KG1 (cell line): Measurements from ENCODE around the gene HOXC10.

ENCODE experiments used
- DNase-seq: peaks from one replicate; lab custom pipeline; 2025; lab: John Stamatoyannopoulos, UW

HOXC10 gene

DNA sequence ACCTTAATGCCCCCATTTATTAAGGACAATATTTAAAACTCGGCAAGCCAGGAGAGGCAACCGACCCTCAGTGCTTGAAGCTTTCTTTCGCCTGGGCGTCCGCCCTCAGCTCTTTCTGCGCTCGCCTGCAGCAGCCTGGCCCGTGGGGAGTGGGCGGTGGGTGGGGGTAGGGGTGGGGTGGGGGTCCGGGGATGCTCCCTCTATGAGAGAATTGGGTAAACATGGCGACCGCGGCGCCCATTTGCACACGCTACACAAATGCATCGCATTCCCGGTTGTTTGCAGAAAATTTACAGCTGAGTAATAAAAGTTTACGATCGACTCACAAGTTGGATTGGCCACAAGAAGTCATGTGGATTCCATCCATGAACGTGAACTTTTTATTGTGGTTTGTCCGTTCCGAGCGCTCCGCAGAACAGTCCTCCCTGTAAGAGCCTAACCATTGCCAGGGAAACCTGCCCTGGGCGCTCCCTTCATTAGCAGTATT, 31.6 kb downstream of the HOXC10 start:
- no peak for DNase-seq

DNA sequence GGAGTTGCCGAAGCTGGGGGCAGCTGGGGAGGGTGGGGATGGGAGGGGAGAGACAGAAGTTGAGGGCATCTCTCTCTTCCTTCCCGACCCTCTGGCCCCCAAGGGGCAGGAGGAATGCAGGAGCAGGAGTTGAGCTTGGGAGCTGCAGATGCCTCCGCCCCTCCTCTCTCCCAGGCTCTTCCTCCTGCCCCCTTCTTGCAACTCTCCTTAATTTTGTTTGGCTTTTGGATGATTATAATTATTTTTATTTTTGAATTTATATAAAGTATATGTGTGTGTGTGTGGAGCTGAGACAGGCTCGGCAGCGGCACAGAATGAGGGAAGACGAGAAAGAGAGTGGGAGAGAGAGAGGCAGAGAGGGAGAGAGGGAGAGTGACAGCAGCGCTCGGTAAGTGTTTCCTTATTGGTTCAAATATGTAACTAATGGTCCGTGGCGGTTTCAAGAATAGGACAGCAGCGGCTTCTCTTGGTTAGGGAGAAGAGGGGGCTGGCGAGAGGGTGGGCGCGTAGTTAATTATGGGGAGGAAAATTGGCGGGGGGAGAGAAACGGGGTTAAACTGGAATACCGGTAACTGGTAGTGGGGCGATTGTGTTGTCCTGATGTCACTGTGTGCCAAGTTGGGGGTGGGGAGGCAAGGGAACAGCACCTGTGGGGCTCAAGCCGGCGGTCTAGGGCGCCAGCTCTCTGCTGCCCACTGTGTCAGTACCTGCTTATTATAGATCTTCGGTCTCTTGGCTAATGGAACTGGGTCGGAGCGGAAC, 32.3 kb downstream of the HOXC10 start:
- DNase-seq = no peak

DNA sequence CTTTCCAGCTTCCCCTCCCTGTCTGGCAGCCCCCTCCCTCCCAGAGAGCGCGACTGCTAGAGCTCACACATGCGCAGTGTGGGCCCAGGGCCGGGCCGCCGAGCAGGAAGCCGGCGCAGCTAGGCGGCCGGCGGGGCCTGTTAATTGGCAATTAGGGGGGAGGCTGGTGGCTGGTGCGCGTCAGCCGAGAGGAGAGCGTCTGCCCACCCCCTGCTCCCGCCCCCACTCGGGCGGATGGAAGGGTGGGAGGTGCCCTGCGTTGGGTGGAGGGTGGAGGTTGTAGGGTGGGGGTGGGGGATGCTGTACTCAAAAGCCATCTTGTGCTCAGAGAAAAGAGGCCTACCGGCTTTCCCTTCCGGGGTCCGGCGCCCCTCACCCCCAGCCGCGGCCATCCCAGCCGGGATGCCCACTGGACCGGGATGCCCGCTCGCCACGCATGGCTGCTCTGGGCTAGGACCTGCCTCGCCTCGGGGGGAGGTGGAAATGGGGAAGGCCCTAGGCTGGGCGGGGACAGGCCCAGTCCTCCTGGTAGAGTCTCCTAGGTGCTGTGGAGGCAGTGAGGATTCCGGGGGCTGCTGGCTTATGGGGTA, 33.0 kb downstream of the HOXC10 start:
- DNase-seq = no peak

DNA sequence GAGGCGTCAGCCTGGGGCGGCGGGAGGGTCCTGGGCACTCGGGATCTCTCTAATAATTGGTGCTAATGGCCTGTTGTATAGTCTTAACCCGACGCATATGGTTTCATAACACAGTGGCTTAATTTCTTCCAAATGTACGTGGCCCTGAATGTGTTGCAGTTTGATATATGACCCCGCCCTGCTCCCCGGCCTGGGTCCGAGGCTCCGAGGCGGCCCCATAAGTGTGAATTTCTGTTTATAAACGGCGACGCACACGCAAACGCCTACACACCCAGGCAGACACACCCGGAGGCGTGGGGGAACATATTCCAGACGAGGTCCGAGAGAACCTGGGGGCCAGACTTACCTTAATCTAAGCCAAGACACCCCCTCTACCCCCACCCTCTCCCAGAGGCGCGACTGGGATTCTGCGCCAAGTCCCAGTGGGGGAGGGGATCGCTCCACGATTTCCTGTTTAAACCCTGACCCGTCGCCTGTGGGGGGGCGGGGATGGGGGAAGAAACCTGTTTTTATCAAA, 33.6 kb downstream of the HOXC10 start:
- no peak for DNase-seq

DNA sequence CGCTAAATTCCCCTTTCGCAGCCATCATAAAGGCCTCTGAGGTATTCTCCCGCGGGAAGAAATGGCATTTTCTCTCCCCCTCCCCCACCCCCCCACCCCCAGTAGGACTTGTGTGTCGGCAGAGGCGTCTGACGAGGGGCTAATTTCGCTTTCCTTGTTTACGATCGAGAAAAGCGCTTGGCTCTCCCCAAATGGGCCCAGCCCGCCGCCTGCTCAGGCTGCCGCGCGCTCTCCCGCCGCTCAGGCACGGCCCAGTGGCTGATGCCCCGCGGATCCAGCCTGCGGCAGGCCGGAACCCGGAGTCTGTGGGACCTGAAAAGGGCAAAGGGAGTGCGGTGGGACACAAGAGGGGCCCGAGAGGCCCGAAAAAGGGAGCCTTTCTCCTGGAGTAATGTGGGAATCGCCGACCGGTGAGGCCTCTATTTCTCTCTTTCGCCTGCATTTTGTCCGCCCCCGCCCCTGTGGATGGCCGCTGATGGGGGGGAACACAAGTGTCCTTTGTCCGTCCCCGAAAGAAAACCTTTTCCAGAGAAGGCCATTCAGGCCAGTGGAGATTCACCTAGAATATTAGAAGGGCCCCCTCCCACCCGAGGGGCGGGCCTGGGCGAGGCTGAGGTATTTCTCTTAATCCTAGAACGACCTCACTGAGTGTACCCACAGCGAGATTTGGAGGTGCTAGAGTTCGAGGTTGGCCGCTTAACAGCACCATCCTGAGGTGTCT, 34.3 kb downstream of the HOXC10 start:
- DNase-seq = no peak

DNA sequence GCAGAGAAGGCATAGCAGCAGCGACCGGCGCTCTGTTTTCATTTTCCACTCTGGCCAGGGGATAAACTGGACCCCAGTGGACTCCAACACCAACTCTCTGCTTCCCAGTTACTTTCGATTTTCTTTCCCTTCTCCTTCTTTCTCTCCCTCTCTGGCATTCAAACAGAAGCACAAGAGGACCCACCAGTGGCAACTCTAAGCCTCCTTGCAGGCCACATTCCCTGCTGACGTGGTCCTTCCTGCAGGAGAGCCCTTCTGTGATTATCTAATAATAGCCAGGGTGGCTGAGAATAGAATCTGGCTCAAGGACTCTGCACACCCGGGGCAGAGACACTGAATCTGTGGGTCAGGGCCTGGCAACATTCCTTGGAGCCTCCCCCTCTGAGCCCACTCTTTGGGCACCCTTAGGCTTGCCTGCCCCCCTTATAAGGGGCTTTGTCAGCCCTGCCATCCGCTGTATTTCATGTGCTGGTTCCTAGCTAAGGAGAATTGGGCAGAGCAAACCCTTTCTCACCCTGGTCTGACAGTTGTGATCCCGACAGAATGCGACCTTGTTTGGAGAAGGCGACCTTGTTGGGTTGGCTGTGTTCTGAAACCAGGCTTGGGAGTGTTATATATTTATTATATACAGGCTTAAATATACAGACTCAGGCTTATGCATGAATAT, 35.1 kb downstream of the HOXC10 start:
- no peak for DNase-seq

DNA sequence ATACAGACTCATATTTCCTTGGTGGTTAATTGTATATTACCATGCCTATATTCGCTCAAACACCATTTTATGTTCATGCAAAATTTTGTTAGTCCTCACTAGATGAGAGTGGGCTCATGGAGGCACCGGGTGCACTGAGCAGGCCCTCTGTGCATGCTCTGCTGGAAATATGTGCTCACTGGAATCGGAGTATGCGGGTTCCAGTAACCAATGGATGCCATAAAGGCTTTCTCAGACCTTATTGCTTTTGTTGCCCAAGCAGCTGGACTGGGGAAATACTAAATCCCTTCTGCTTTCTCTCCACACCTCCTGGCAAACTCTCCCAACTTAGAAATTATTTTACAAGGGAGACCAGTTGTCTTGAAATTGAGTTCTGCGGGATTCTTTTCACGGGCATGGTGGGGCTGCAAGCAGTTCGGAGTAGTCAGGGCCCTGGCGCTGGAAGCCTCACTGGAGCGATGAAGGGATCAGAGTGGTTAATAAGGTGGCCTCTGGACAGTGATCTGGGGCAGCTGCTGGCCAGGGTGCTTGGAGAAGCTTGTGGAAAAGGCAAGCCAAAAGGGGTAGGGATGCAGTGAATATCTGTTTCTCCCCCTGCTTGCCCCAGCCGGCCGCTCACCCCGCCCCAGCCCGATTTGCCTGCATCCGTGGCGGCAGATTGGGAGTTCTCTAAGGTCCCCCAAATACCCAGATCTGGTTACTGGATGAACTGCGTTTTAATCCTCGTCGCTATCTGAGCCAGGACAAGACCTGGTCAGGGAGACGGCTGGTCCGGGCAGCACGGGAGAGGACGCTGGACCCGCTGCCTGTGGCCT, 35.9 kb downstream of the HOXC10 start:
- DNase-seq = no peak

DNA sequence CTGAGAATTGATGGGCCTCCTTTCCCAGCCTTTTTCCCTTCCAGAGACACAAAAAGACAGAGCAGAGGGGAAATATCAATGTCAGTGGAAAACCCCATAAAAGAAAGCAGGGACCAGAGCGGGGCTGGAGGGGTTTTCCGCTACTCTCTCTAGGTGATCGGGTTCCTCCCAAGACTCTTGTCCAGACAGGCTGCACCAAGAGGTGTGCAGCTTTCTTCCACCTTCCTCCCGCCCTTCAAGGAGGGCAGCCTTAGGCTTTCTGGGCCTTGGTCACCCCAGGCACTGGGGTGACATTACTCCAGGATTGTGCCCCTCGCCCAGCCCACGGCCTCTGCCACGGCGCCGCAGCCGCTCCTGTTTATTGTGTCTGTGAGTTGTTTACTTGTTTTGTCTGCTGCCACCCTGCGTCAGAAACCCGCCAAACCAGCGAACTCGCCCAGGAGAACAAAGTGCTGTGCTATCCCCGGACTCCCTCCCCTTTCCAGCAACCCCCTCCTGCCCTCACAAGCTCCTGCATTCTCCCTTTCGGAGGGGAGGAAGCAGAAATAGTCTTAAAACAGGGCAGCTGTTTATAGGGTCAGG, 36.6 kb downstream of the HOXC10 start:
- DNase-seq = no peak

DNA sequence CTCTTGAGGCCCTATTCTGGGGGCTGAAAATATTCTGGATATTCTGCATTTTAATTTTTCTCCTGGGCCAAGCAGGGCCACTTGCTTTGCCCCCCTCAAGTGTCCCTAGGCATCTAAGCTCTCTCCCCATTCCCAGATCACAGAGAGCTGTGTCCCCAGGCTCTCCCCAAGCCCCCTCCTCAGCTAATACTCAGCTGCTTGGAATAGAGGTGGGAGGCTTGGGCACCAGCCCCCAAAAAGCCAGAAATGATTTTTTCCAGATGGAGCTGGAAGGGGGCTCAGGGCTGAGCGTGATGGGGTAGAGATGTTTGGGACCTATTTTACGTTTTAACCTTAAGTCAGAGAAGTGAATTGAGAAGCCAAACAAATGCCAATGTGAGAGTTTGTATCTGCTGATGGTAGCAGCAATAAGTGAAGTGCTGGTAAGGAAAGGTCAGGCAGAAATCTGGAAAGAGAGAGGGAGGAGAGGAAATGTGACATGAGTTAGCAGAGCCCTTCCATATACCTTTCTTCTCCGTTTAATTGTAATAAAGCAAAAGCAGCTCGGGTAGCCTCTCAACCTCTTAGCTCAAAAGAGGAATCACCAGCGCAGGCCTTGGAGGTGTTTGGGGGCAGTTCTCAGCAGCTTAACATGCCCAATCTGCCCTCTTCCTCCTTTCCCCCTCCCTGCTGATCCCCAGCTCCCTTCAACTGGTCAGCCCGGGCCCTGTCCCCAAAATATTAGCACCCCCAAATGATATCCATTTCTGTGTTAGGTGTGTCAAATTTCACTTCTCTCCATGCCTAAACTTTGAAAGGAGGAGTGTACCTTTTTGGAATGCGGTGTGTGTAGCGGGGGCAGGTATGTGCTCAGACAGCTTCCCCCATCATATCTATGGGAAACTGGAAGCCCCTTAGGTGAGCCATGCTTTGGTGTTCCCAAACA, 38.3 kb downstream of the HOXC10 start:
- DNase-seq = no peak

DNA sequence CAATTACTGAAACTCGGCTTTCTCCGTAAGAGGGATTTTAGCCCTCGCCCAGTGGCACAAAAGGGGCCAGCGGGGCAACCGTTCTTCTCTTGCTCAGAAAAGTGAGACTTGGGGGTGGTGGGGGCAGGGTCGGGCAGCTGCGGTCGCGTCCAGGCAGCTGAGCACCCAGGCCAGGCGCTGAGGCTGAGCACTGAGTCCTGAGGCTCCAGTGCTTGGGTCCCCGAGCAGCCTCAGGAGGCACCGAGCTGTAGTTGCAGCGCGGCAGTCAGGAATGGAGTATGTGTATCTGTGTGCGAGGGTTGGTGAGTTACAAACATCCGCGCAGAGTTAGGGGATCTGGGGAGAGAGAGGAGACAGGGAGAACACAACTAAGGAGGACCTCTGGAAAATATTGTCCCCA, 39.2 kb downstream of the HOXC10 start:
- DNase-seq = no peak

DNA sequence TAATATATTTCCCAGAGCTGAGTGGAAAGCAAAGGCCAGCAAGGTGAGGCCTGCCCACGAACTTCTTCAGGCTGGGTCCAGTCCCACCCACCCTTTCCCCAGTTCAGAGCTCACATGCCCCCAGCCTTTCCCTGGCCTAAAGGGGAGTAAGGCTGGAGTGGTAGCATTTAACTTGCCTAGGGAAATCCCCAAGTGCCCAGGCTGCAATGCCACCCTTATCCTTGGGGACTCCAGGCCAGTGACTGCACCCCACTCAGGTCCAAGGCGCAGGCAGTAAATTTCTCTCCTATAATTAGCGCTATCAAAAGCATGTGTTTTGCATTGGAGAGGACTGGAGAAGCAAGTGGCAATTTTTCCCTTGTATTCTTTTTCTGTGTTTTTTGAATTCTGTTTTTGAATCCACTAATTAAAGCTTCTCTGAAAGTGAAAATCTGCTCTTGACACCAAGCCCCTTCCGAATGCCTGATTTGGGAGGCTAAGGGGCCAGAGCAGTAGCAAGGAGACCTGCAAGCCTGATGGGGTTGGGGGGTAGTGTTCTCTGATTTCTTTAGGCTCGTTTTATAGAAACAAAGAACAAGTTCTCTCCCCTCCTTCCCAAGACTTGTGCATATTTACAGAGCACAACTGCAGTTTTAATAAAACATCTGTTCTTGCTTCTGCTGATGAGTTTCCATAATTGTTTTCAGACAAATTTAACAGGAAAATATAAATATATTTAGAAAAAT, 39.8 kb downstream of the HOXC10 start:
- no peak for DNase-seq

DNA sequence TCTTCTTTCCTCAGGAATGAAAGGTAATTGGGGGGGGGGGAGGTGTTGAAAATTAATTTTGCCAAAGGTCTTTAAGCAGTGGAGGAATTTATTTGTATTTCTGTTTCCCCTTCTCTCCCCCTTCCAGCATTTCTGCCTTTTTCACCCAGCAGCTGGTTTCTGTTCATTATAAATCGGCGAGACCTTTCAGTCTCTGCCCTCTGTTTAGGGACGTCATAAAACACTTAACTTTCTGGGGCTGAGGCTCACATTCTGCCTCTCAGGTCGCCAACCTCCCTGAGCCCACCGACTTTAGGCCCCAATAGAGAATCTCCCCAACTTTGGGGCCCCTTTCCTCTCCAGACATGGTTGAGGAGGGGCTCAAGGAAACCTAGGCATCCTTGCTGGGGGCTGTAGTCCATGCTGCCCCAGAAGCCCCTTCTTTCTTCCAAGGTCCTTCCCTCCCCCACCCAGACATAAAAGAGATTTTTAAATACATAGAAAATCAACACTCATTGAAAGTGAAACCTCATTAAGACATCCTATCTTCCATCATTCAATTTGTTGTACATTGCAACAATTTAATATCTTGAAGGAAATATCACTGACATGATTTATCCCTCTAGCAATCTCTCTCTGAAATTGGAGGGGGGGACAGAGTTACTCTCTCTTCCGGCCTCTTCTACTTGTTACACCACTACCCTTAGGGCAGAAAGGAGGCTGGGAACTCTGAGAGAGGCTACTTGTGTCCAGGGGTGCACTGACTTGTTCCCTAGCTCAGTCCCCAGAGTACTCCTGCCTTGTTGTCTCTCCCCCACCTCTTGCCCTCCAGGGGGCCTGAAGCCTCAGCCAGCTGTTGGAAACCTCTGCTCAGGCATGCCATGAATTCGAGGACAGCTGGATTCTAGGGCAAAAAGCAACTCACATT, 40.8 kb downstream of the HOXC10 start:
- no peak for DNase-seq

DNA sequence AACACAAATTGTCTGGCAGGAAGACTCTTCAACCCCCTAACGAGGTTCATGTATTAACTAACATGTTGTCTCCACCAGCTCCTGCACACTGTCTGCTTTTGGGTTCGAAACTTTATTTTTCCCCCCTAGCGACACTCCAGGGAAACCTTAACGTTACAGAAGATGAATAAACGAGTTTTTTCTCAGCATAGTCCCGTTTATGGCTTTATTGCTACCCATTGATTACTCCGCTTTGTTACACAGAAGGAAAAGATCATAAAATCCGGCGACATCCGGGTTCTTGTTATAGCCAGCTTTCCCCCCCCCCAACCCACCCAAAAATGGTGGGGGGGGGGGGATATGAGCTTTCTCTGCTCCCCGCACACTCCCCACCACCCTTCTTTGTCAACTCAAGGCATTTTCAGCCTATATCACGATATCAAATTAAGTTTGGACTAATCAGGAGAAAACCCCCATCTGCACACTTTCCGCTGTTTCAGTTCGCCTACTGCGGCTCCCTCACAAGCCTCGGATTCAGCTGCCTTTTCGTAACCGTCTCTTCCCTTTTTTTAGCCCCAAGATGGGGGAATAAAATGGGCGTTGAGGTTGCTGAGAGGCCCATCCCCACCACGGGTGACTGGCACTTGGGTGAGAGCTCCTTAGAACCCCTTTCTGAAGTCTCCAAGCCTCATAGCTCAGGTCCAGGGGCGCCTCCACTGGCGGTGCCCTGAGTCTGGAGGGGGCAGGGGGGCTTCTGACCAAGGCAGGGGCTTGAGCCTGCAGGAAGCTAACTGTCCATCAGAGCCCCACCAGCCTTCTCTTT, 41.9 kb downstream of the HOXC10 start:
- DNase-seq = no peak

DNA sequence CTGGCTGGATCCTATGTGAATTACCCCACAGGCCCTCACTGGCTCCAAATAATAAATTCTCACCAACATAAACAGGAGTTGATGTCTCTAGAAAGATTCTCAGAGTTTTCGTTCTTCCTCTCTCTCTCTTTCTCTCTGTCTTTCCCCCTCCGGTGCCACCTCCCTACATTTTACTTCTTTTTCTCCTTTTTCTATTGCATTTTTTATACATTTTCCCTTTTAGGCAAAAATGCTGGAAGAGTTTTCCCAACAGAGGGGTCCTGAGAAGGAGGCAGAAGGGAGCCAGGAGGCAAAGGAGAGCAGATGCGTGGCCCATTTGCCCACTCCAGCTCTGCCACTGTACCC, 42.5 kb downstream of the HOXC10 start:
- no peak for DNase-seq

DNA sequence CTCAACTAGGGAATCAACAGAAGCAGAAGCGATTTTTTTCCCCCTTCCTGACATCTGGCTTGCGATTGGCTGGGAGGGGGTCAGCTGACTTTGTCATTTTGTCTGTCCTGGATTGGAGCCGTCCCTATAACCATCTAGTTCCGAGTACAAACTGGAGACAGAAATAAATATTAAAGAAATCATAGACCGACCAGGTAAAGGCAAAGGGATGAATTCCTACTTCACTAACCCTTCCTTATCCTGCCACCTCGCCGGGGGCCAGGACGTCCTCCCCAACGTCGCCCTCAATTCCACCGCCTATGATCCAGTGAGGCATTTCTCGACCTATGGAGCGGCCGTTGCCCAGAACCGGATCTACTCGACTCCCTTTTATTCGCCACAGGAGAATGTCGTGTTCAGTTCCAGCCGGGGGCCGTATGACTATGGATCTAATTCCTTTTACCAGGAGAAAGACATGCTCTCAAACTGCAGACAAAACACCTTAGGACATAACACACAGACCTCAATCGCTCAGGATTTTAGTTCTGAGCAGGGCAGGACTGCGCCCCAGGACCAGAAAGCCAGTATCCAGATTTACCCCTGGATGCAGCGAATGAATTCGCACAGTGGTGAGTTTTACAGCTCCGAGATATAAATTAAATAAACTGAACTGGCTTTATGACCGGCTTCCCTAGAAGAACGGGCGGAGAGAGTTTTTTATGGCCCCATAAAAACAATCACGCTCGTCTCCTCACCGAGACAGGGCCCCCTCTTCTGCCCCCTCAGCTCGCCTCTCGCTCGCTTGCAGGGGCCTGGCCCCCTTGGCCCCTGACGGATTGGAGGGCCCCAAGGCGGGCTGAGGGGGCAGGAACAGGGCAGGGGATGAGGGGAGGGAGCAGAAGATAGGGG, 43.6 kb downstream of the HOXC10 start, which contains the start of gene HOXC6:
HOXC6 (plus strand) TSS at position 127 of the 888 bp plus-strand sequence; CDS start at position 209, 82 bp downstream.
- DNase-seq = no peak
